Psoas muscle (tissue), 8 donors: Measurements from ENCODE around the gene TRHDE. TPM values are rescaled to one million over a fixed set of nuclear protein-coding genes. Genes with fewer than 3 reads are reported as not detected.

Experiments used
- ATAC-seq, 4 donors: fragments of 200-7000 bp; cut with Tn5 transposase; one replicate each; pipeline ENCODE4 v1.9.1; 2020; ENCODE audit warnings: moderate library complexity in 3 of 4, mild to moderate bottlenecking in 2 of 4
- DNase-seq, 2 donors: peaks; one replicate each; pipeline ENCODE4 v3.0.0-alpha.2; 2020
- H3K27ac ChIP-seq: fragments of 200-600 bp; one replicate; pipeline ENCODE4 v1.8.0; 2022
- H3K27me3 ChIP-seq, 3 donors: fragments of 200-600 bp in 1 of 3; one replicate each; pipeline versions ENCODE4 v1.6.1 to v1.8.0; 2013 to 2022; ENCODE audit warnings: low read length in 2 of 3, mild to moderate bottlenecking in 2 of 3, moderate library complexity in 1 of 3; ENCODE audit not compliant: insufficient read depth in 3 of 3
- H3K36me3 ChIP-seq, 2 donors: fragments of 200-600 bp in 1 of 2; one replicate each; pipeline versions ENCODE4 v1.6.1 to v1.8.0; 2013 to 2022; ENCODE audit warnings: low read depth in 1 of 2, mild to moderate bottlenecking in 1 of 2, moderate library complexity in 1 of 2; ENCODE audit not compliant: insufficient read depth in 1 of 2
- H3K4me1 ChIP-seq: fragments of 200-600 bp; one replicate; pipeline ENCODE4 v1.8.0; 2022
- H3K4me3 ChIP-seq: fragments of 200-600 bp; one replicate; pipeline ENCODE4 v1.8.0; 2022; ENCODE audit warnings: mild to moderate bottlenecking
- H3K9me3 ChIP-seq: fragments of 200-600 bp; one replicate; pipeline ENCODE4 v1.8.0; 2022
- CTCF ChIP-seq: fragments of 200-600 bp; IDR thresholded peaks from one replicate; pipeline ENCODE4 v1.8.0; 2022; ENCODE audit warnings: antibody characterized with exemption
- WGBS, 3 donors: extraction: QIAGEN DNeasy Blood & Tissue Kit; methylation state at CpG; one replicate each; pipeline versions ENCODE4 v1.1.6 to v1.1.7; 2013; 5-methylcytosine and 5-hydroxymethylcytosine counted together
- intact Hi-C, 2 donors: fragments of 100-400 bp; cut with DNase I; formaldehyde crosslinking; loops; one replicate each; pipeline versions ENCODE4 v1.11.0 to v1.14.2; 2022
- polyA plus RNA-seq, 3 donors: library from polyadenylated mRNA; stranded (reverse); fragments of 200-250 nt; gene quantifications; one replicate each; pipeline ENCODE4 v1.2.3, GENCODE V29; 2013
- total RNA-seq, 4 donors: library from RNA; stranded (reverse); fragmentation: NEBNext Ultra II Directional in 2 of 4; extraction: Animal tissue kit (Norgen Biotek cat#: 25700) in 2 of 4; gene quantifications; one replicate each; pipeline versions ENCODE4 v1.2.1 to v1.2.4, GENCODE V29; 2021 to 2023
- donor health status: healthy with polysubstance abuse.
- donor health status: DM: no; HTN: no; CAD: no; lungs with moderate emphysema.
- donor health status: Bipolar disorder and iron deficiency.
- donor health status: healthy.
- donor health status: DM: yes; HTN: yes; CAD: no.
- donor health status: DM: no; HTN: no; CAD: no.
- donor health status: DM: no; HTN: no; CAD: no.
- donor health status: DM: yes; HTN: yes; CAD: no.

TRHDE gene
- total and polyA plus RNA-seq, 7 donors: 0.08 to 1.7 (median 0.60) TPM

- ATAC-seq: no peak
- no peak for TF ChIP-seq CTCF
- H3K4me1 ChIP-seq: no peaks in the 10 kb centered on the region
These were observed 21.8 kb upstream of the TRHDE start for GRCh38 chr12:72250346-72250745.

GRCh38 chr12:72256725-72257124 lies 15.4 kb upstream of the TRHDE start:
- TF ChIP-seq CTCF: no peak
- no peaks in the 10 kb centered on the region for H3K4me1 ChIP-seq
- H3K27me3 ChIP-seq: no peaks in the 10 kb centered on the region
- no peak overlapping the region for H3K27ac ChIP-seq
- WGBS, 3 donors: 92 to 100% (median 97%) methylated on average over 1 of the region's 1 CpG
- intact Hi-C loops: no loop called here
- H3K36me3 ChIP-seq: no peaks in the 10 kb centered on the region
- no peak for DNase-seq
- H3K4me3 ChIP-seq: no peak overlapping the region
- no peaks in the 10 kb centered on the region for H3K9me3 ChIP-seq
- no peak for ATAC-seq

More at GRCh38 chr12:72250346-72250745, 21.8 kb upstream of the TRHDE start:
- no peak for DNase-seq
- Histone ChIP-seq H3K4me3 (no peak overlapping the region), H3K9me3 (no peaks in the 10 kb centered on the region), H3K27me3 (no peaks in the 10 kb centered on the region), H3K36me3 (no peaks in the 10 kb centered on the region), H3K27ac (no peak overlapping the region)
- 73 to 81% (median 74%) methylated on average over 2 of the region's 2 CpGs for WGBS, 3 donors
- intact Hi-C loops: no loop called here

- no peaks in the 10 kb centered on the region for H3K4me1 ChIP-seq
- ATAC-seq (no peak), DNase-seq (no peak)
- intact Hi-C loops: no loop called here
- H3K27ac ChIP-seq: no peak overlapping the region
- H3K4me3 ChIP-seq: no peak overlapping the region
- TF ChIP-seq CTCF: no peak
- no peaks in the 10 kb centered on the region for H3K36me3 ChIP-seq
- no peaks in the 10 kb centered on the region for H3K9me3 ChIP-seq
- no peaks in the 10 kb centered on the region for H3K27me3 ChIP-seq
- 60 to 82% (median 70%) methylated on average over 2 of the region's 2 CpGs for WGBS, 3 donors
These were observed 10.3 kb upstream of the TRHDE start for GRCh38 chr12:72261885-72262284.

- no peak for ATAC-seq
- Histone ChIP-seq H3K4me1 (no peaks in the 10 kb centered on the region), H3K9me3 (no peaks in the 10 kb centered on the region), H3K36me3 (no peaks in the 10 kb centered on the region), H3K27ac (no peak overlapping the region), H3K4me3 (no peak overlapping the region), H3K27me3 (peaks cover 0 to 4% (median 2%) of the 10 kb centered on the region in 3 donors)
- peak; percentile 37 for TF ChIP-seq CTCF
- no peak for DNase-seq
- 65 to 83% (median 70%) methylated on average over 1 of the region's 1 CpG for WGBS, 3 donors
- intact Hi-C loops: loop anchor here in 1 of 2 donors (5.0 kb wide), 1 partner anchor 68 kb away; no protein-coding TSS in a partner anchor
These were observed 7.5 kb upstream of the TRHDE start for GRCh38 chr12:72264548-72265175.

GRCh38 chr12:72267974-72268373 lies 4.2 kb upstream of the TRHDE start:
- intact Hi-C loops: loop anchor here in 1 of 2 donors (5.0 kb wide), 1 partner anchor 64 kb away; no protein-coding TSS in a partner anchor
- H3K27me3 ChIP-seq: peaks cover 6 to 29% (median 12%) of the 10 kb centered on the region in 3 donors
- 39 to 68% (median 42%) methylated on average over 2 of the region's 2 CpGs for WGBS, 3 donors
- no peaks in the 10 kb centered on the region for H3K36me3 ChIP-seq
- no peaks in the 10 kb centered on the region for H3K4me1 ChIP-seq
- H3K9me3 ChIP-seq: no peaks in the 10 kb centered on the region
- H3K4me3 ChIP-seq: no peak overlapping the region
- no peak for DNase-seq
- ATAC-seq: no peak
- H3K27ac ChIP-seq: no peak overlapping the region
- no peak for TF ChIP-seq CTCF
